Brain microvascular endothelial cell (primary cell): Measurements from ENCODE around the gene MYOCD.
"Not testable (repeated sequence)": the region's sequence is repeated elsewhere in the genome, so short reads cannot be mapped to it uniquely, and the experiment has no call there.

ENCODE experiments used
- DNase-seq: peaks from one replicate; pipeline ENCODE4 v3.0.0-alpha.2; 2020
- H3K27ac ChIP-seq: fragments of 250-450 bp; sonication (Bioruptor Pico); 2 replicates; pipeline ENCODE4 v1.5.1; 2020; ENCODE audit warnings: mild to moderate bottlenecking, moderate library complexity
- H3K27me3 ChIP-seq: fragments of 250-450 bp; sonication (Bioruptor Pico); replicated peaks from 2 replicates; pipeline ENCODE4 v1.5.1; 2020; ENCODE audit warnings: mild to moderate bottlenecking
- H3K36me3 ChIP-seq: fragments of 250-450 bp; sonication (Bioruptor Pico); replicated peaks from 2 replicates; pipeline ENCODE4 v1.5.1; 2020; ENCODE audit warnings: mild to moderate bottlenecking
- H3K4me3 ChIP-seq: 2 replicates; pipeline ENCODE4 v1.5.1; 2011; ENCODE audit warnings: low read depth, mild to moderate bottlenecking, control low read depth, low read length, moderate library complexity
- CTCF ChIP-seq: IDR thresholded peaks from 2 replicates; pipeline ENCODE4 v1.5.1; 2011; ENCODE audit warnings: low read depth, mild to moderate bottlenecking, moderate library complexity, low read length, control low read depth, inconsistent platforms; ENCODE audit errors: missing control alignments
- in situ Hi-C: cut with HindIII; loops from 2 replicates; pipeline ENCODE4 v1.10.0; 2017; ENCODE audit warnings: low sequenced_read_pairs, low pct_ligation_motif_present

Gene MYOCD

GRCh38 chr17:12627177-12627629, 38.5 kb upstream of the MYOCD start:
- Histone ChIP-seq H3K4me3 (no peak overlapping the region), H3K27me3 (no peaks in the 10 kb centered on the region), H3K27ac (peak overlapping the region; percentile 98), H3K36me3 (no peaks in the 10 kb centered on the region)
- peak; percentile 100 for DNase-seq
- in situ Hi-C loops: no loop called here
- no peak for TF ChIP-seq CTCF

DNA sequence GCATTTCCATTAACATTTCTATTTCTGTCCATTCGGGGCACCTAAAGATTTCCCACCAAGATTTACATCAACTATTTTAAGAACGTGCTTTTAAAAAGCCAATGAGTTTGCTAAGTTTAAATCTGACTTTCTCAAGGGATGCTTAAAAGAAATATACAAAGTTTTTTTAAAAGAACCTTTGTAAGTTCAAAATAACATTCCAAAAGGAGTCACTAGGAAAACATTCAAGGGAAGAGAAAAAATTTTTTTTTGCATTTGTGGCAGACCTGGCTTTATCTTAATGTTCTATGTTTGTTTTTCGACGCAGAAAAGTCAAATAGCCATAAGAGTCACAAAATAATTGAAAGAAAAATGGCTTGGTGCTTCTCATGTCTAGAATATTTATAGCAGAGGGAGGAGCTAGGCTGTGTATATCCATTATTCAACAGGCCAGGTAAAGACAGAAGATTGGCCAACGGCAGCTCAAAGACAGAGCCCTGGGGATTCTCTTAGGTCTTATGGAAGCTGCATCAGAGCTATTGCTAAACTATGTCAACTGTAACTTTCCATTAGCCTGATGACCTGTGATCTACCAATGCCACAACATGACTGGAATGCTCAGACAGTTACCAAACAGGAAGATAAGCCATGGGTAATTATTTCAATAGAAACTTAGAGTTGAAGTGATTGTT, 37.8 kb upstream of the MYOCD start:
- peak overlapping the region; percentile 98 for H3K27ac ChIP-seq

DNA sequence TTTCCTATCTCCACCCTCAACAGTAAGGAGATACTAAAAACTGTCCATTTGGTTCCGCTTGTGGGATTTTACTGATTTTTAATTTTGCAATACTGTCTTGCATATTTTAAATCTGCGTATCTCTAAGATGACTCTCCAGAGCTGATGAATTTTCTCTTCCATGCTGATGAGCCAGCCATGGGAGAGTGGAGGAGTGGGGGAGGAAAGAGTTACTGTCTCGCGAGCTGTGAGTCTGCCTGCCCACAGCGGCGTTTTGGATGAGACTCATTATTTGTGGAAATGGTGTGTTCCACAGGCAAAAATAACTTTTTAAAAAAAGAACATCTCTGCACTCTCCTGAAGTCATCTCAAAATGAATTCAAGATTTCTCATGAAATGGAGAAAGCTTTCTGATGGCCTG, 34.6 kb upstream of the MYOCD start:
- Histone ChIP-seq H3K4me3 (no peak overlapping the region), H3K27ac (peak overlapping the region; percentile 35), H3K36me3 (no peaks in the 10 kb centered on the region), H3K27me3 (no peaks in the 10 kb centered on the region)
- in situ Hi-C loops: no loop called here
- DNase-seq: peak; percentile 49
- TF ChIP-seq CTCF: no peak

More for the DNA sequence above, 37.8 kb upstream of the MYOCD start:
- H3K36me3 ChIP-seq: no peaks in the 10 kb centered on the region
- in situ Hi-C loops: no loop called here
- H3K27me3 ChIP-seq: no peaks in the 10 kb centered on the region
- H3K4me3 ChIP-seq: no peak overlapping the region
- peak; percentile 86 for DNase-seq
- TF ChIP-seq CTCF: no peak

- H3K27ac ChIP-seq: no peak overlapping the region
- H3K36me3 ChIP-seq: no peaks in the 10 kb centered on the region
- H3K4me3 ChIP-seq: no peak overlapping the region
- DNase-seq: no peak
- TF ChIP-seq CTCF: no peak
- no peaks in the 10 kb centered on the region for H3K27me3 ChIP-seq
- in situ Hi-C loops: no loop called here
Measured at GRCh38 chr17:12632785-12633184, 32.9 kb upstream of the MYOCD start.

DNA sequence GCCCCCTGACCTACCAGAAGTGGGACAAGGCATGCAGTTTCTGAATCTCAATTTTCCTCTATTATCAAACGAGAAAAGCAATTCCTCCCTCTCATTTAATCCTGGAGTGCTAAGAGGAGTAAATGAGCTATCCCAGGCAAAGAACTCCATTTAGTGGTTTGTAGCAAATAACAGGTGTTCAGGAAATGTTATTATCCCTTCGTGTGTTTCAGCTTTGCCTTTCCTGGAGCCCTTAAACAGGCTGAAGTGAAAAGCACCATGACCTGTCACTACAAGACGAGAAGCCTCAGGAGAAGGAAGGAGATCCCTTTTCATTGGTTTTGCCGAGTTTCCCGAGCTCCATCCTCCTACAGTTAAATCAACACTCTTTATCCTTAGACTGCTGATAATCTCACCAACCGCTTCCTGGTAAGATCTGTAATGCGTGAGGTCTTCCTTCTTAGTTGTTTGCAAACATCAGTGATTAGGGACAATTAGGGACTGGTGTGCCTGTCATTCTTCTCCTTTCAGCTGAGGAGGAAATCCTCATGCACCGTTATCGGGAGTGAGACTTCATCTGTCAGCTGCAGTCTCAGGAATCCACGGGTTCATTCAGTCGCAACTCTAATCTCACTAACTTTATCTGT, 30.8 kb upstream of the MYOCD start:
- TF ChIP-seq CTCF: no peak
- no peak for DNase-seq
- in situ Hi-C loops: no loop called here
- Histone ChIP-seq H3K4me3 (no peak overlapping the region), H3K27me3 (no peaks in the 10 kb centered on the region), H3K36me3 (no peaks in the 10 kb centered on the region), H3K27ac (no peak overlapping the region)

- H3K4me3 ChIP-seq, H3K36me3 ChIP-seq, DNase-seq, H3K27ac ChIP-seq, in situ Hi-C loops, H3K27me3 ChIP-seq: not testable (repeated sequence)
Measured at GRCh38 chr17:12635996-12636395, 29.7 kb upstream of the MYOCD start.
